ENCODE measurements around the gene CCL17.

- TF ChIP-seq, protein P1, sequence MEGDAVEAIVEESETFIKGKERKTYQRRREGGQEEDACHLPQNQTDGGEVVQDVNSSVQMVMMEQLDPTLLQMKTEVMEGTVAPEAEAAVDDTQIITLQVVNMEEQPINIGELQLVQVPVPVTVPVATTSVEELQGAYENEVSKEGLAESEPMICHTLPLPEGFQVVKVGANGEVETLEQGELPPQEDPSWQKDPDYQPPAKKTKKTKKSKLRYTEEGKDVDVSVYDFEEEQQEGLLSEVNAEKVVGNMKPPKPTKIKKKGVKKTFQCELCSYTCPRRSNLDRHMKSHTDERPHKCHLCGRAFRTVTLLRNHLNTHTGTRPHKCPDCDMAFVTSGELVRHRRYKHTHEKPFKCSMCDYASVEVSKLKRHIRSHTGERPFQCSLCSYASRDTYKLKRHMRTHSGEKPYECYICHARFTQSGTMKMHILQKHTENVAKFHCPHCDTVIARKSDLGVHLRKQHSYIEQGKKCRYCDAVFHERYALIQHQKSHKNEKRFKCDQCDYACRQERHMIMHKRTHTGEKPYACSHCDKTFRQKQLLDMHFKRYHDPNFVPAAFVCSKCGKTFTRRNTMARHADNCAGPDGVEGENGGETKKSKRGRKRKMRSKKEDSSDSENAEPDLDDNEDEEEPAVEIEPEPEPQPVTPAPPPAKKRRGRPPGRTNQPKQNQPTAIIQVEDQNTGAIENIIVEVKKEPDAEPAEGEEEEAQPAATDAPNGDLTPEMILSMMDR (IDR thresholded peaks at IDR 0.05): no peak
- no peak for TF ChIP-seq POLR2A (IDR thresholded peaks at IDR 0.05)
Observed at GRCh38 chr16:57382535-57383275, 21.9 kb upstream of the CCL17 start.
